ENCODE results near the gene YOD1.

DNA sequence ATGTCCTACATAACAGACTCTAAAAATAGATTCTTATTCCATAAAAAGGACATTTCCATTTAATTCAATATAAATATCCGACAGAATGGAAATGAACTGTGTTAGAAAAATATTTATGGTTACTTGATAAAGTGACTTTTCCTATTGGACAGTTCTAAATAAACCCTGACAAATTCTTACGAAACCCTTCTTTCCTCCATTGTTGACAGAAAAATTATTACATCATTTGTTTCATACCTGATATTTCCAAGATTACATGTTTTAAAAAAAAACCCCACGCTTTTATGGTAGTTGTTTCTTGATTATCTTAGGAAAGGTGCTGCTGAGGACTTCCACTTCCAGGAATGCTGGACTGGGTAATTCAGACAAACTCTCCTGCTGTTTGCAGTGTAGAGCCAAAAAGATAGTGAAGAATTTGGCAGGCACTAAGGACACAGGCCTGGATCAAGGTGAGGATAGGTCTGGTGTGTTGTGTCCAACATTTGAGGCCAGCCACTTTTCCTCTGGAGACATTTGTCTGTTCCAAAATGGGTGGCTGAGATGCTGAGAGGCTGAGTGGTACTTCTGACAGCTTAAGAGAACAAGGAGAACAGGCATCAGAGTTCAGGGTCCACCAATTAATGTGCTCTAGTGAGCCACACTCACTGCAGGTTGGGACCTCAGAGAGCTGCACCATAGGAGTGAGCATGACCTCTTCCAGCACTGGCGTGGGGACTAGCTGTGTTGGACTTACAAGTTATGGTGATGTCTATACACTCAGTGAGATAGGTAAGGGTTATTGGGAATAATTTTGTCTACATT, 11.4 kb downstream of the YOD1 start:
- TF ChIP-seq POLR2A (IDR thresholded peaks at IDR 0.05) (no peak), CTCF (IDR thresholded peaks at IDR 0.05) (no peak), EP300 (IDR thresholded peaks at IDR 0.05; ENCODE audit: low read depth) (no peak), POLR2AphosphoS5 (IDR thresholded peaks at IDR 0.05) (no peak)
